Heart left ventricle (tissue), 16 donors: ENCODE data around the gene ASAP3. TPM values are rescaled to one million over a fixed set of nuclear protein-coding genes. Genes with fewer than 3 reads are reported as not detected.
A peak's percentile ranks its signal among the peaks of the same experiment; 100 is the strongest.

Experiments used
- ATAC-seq, 4 donors: fragments of 200-7000 bp; cut with Tn5 transposase; one replicate each; pipeline ENCODE4 v1.9.1; 2020 to 2022; ENCODE audit warnings: moderate library complexity in 4 of 4, mild to moderate bottlenecking in 3 of 4, moderate number of reproducible peaks in 1 of 4
- DNase-seq, 5 donors: peaks; one replicate each; pipeline ENCODE4 v3.0.0-alpha.2; 2020
- H3K27ac ChIP-seq, 12 donors: fragments of 200-600 bp; sonication (generic) in 4 of 12; one replicate each; pipeline versions ENCODE4 v1.5.0 to v1.8.0; 2016 to 2022; ENCODE audit warnings: mild to moderate bottlenecking in 2 of 12
- H3K27me3 ChIP-seq, 9 donors: fragments of 200-600 bp; sonication (generic) in 2 of 9; one replicate each; pipeline versions ENCODE4 v1.5.1 to v1.8.0; 2016 to 2022; ENCODE audit warnings: mild to moderate bottlenecking in 3 of 9
- H3K36me3 ChIP-seq, 9 donors: fragments of 200-600 bp; sonication (generic) in 2 of 9; one replicate each; pipeline versions ENCODE4 v1.5.0 to v1.8.0; 2018 to 2022; ENCODE audit warnings: mild to moderate bottlenecking in 2 of 9
- H3K4me1 ChIP-seq, 12 donors: fragments of 200-600 bp; sonication (generic) in 4 of 12; one replicate each; pipeline versions ENCODE4 v1.5.0 to v1.8.0; 2016 to 2022; ENCODE audit warnings: mild to moderate bottlenecking in 3 of 12
- H3K4me3 ChIP-seq, 12 donors: fragments of 200-600 bp; sonication (generic) in 4 of 12; one replicate each; pipeline versions ENCODE4 v1.5.0 to v1.8.0; 2017 to 2022; ENCODE audit warnings: mild to moderate bottlenecking in 9 of 12, moderate library complexity in 4 of 12
- H3K9me3 ChIP-seq, 12 donors: fragments of 200-600 bp; sonication (generic) in 4 of 12; one replicate each; pipeline versions ENCODE4 v1.5.0 to v1.8.0; 2016 to 2022; ENCODE audit warnings: mild to moderate bottlenecking in 1 of 12
- POLR2A ChIP-seq, 2 donors: fragments of 450-650 bp; IDR thresholded peaks; one replicate each; pipeline ENCODE4 v1.6.1; 2017; ENCODE audit warnings: antibody characterized with exemption in 2 of 2, mild to moderate bottlenecking in 2 of 2, moderate library complexity in 2 of 2
- WGBS, 4 donors: extraction: QIAGEN DNeasy Blood & Tissue Kit in 2 of 4; methylation state at CpG; one replicate each; pipeline versions ENCODE4 v1.1.5 to v1.1.7; 2013 to 2018; 5-methylcytosine and 5-hydroxymethylcytosine counted together
- intact Hi-C, 10 donors: fragments of 100-400 bp; cut with DNase I; formaldehyde crosslinking; loops; one replicate each; pipeline versions ENCODE4 v1.11.1 to v1.14.2; 2022
- long read RNA-seq, 3 donors: library from polyadenylated mRNA; unstranded; transcript quantifications; one replicate each; pipeline ENCODE4 v2.0.0, GENCODE V29; 2020 to 2021
- polyA plus RNA-seq, 2 donors: library from polyadenylated mRNA; stranded (reverse); fragments of 200-250 nt; gene quantifications; one replicate each; pipeline ENCODE4 v1.2.3, GENCODE V29; 2013
- total RNA-seq, 9 donors: library from RNA; depleted of rRNA in 2 of 9; stranded (reverse); fragments of >200 nt in 2 of 9; fragmentation: NEBNext Ultra II Directional in 3 of 9; extraction: Animal tissue kit (Norgen Biotek cat#: 25700) in 3 of 9; gene quantifications; one replicate each; pipeline versions ENCODE4 v1.1.0 to v1.2.4, GENCODE V29; 2016 to 2023
- TF ChIP-seq, protein P1 (sequence below), 12 donors: fragments of 200-600 bp; sonication (generic) in 4 of 12; IDR thresholded peaks; one replicate each; pipeline versions ENCODE4 v1.5.0 to v1.8.0; 2018 to 2022; ENCODE audit warnings: antibody characterized with exemption in 12 of 12, mild to moderate bottlenecking in 5 of 12
- donor health status: ischemic (EF 13 %, LVEDD 7.1; RV severe dilation, severe dysfunction).
- donor health status: healthy with polysubstance abuse.
- donor health status: DM: no; HTN: yes; CAD: no.
- donor health status: DM: no; HTN: no; CAD: no.
- donor health status: ischemic (EF 25% LVEDD 6.9; RV normal size, moderate dysfunction).
- donor health status: ischemic (EF 25% LVEDD 5.7; RV mildly dilated, moderate dysfunction).
- donor health status: healthy.
- donor health status: DM: yes; HTN: yes; CAD: no.
- donor health status: ischemic (EF 35%, LVEDD 5.7; RV mildly dilated, moderate dysfunction).
- donor health status: nonischemic (EF 11% LVEDD 7.7; RV severe dilation, severe dysfunction).
- donor health status: DM: yes; HTN: yes; CAD: no.
- donor health status: PGD.
- donor health status: ischemic (EF 29% LVEDD 5.4; RV normal size, mild dysfunction).
- donor health status: nonischemic (EF 23%, LVEDD 6.1; RV moderate dilation, normal function).

The ASAP3 gene
- 10 to 100 TPM; 22.4 to 86.1 (median 35.8) TPM for total RNA-seq
- 10 to 100 TPM; 30.0 to 40.0 TPM for polyA plus RNA-seq
- long read RNA-seq, donor 1, full-length matches to known transcripts: 28 of 68 reads
- long read RNA-seq, donor 1, partial matches to known transcripts: 27 of 68 reads
- long read RNA-seq, donor 1, other reads (novel, unspliced or antisense): 13 of 68 reads
- long read RNA-seq, donor 2, full-length matches to known transcripts: 61 of 123 reads
- long read RNA-seq, donor 2, partial matches to known transcripts: 37 of 123 reads
- long read RNA-seq, donor 2, other reads (novel, unspliced or antisense): 25 of 123 reads
- long read RNA-seq, donor 3, full-length matches to known transcripts: 25 of 52 reads
- long read RNA-seq, donor 3, partial matches to known transcripts: 14 of 52 reads
- long read RNA-seq, donor 3, other reads (novel, unspliced or antisense): 13 of 52 reads

DNA sequence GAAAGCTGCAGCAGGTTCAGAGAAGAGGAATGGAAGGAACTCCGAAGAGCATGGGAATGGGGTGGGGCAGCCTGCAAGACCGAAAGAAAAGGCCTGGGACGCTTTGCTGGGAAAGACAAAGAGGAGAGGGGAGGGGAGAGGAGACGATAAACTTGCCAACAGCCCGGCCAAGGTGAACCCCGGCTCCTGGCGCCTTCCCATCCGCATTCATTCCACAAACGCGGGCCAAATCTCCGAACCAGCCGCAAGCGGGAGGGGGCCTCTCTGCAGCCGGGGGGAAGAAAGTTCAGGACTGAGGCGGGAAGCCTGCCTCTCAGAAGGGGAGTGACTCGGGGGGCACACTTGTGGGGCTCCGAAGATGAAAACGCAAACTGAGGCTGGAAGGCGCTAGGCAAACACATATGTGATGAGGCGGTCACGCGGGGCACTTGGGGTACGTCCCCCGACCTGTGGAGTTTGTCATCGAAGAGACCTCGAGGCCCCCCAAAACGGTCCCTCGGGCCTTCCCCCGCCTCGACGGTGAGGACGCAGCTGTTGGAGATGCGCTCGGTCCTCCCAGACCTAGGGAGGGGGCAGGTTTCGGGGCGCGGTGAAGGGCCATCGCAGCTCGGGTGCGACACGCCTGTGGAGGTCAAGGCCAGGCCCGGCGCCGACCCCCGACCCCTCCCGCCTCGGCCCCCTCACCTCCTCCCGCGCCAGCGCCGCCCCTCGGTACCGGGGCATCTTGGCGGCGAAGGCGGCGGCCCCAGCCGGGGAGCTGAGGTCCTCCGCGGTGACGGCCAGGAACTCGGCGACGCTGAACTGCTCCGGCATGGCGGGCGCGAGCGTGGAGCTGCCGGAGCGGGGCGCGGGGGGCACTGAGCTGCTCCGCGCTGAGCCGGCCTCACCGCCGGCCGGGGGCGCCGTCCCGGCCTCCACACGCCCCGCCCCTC, at the start of gene ASAP3:
ASAP3 (minus strand) TSS at position 859 of the 932 bp plus-strand sequence; CDS start at position 813, 46 bp downstream.
- H3K27ac ChIP-seq: peak within 1 kb of the TSS; percentile 71 to 98 (median 93)
- peaks cover 0 to 54% (median 32%) of the 10 kb centered on the region in 12 donors for H3K4me1 ChIP-seq
- WGBS, 4 donors: 1% methylated on average over 27 to 83 of the region's 84 CpGs
- DNase-seq (peak; percentile 68 to 78 (median 72)), ATAC-seq (peak in 2 of 4 donors; percentile 2 to 7)
- intact Hi-C loops: loop anchor here in 4 of 10 donors (1.0 to 10.0 kb wide), 7 partner anchors 61 to 141 kb away; partner anchors contain the start of genes HNRNPR (in 3 of the 4), TCEA3 (in 3 of the 4) and ZNF436 (in 2 of the 4)
- no peaks in the 10 kb centered on the region for H3K9me3 ChIP-seq
- peaks cover 0 to 18% (median 0%) of the 10 kb centered on the region in 9 donors for H3K27me3 ChIP-seq
- H3K4me3 ChIP-seq: peak within 1 kb of the TSS; percentile 81 to 100 (median 94)
- TF ChIP-seq POLR2A (IDR thresholded peaks at IDR 0.05): peak in 1 of 2 donors; percentile 66
- TF ChIP-seq, protein P1, sequence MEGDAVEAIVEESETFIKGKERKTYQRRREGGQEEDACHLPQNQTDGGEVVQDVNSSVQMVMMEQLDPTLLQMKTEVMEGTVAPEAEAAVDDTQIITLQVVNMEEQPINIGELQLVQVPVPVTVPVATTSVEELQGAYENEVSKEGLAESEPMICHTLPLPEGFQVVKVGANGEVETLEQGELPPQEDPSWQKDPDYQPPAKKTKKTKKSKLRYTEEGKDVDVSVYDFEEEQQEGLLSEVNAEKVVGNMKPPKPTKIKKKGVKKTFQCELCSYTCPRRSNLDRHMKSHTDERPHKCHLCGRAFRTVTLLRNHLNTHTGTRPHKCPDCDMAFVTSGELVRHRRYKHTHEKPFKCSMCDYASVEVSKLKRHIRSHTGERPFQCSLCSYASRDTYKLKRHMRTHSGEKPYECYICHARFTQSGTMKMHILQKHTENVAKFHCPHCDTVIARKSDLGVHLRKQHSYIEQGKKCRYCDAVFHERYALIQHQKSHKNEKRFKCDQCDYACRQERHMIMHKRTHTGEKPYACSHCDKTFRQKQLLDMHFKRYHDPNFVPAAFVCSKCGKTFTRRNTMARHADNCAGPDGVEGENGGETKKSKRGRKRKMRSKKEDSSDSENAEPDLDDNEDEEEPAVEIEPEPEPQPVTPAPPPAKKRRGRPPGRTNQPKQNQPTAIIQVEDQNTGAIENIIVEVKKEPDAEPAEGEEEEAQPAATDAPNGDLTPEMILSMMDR (IDR thresholded peaks at IDR 0.05): peak in 7 of 12 donors; percentile 20 to 56 (median 37)
- H3K36me3 ChIP-seq: no peaks in the 10 kb centered on the region

DNA sequence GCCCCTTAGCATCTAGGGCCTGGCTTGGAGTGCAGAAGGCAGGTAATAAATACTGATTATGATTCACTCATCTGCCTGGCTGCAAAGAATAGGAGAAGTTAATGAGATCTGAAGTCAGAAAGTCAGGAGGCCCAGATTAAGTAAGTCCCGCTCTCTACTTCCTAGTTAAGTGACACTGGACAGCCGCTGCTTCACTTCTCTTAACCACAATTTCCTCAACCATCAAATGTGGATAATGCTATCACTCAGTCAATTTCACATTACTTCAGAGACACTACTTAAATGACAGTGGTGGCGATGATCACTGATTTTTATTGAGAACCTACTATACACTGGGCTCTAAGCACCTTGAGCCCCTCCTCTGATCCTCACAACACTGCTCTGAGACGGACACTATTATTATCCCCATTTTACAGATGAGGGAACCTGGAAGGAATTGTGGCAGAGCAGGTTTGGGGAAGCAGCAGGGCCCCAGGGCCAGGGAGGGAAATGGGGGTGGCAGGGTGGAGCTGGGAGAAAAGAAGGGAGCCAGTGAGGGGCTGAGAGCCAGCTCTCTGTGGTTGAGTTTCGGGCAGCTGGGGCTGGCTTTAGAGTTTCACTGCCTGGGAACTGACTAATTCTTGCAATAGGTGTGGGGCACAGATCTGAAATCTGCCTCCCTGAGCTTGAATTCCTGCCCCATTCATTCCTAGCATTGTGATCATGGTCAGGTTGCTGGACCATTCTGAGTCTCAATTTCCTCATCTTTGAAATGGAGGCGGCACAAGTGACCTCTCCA, 49.5 kb upstream of the ASAP3 start:
- 85 to 91% (median 89%) methylated on average over 6 of the region's 6 CpGs for WGBS, 4 donors
- Histone ChIP-seq H3K4me1 (peaks cover 7 to 57% (median 18%) of the 10 kb centered on the region in 12 donors), H3K36me3 (no peaks in the 10 kb centered on the region), H3K27ac (peak overlapping the region in 1 of 12 donors; percentile 73), H3K4me3 (no peak overlapping the region), H3K9me3 (no peaks in the 10 kb centered on the region), H3K27me3 (peaks cover 0 to 14% (median 0%) of the 10 kb centered on the region in 9 donors)
- DNase-seq (no peak), ATAC-seq (peak in 1 of 4 donors; percentile 27)
- TF ChIP-seq, protein P1 (IDR thresholded peaks at IDR 0.05): no peak
- no peak for TF ChIP-seq POLR2A (IDR thresholded peaks at IDR 0.05)
- intact Hi-C loops: loop anchor here in 3 of 10 donors (2.0 to 10.0 kb wide), 4 partner anchors 35 to 239 kb away; partner anchors contain the start of gene HNRNPR (in 1 of the 3)

DNA sequence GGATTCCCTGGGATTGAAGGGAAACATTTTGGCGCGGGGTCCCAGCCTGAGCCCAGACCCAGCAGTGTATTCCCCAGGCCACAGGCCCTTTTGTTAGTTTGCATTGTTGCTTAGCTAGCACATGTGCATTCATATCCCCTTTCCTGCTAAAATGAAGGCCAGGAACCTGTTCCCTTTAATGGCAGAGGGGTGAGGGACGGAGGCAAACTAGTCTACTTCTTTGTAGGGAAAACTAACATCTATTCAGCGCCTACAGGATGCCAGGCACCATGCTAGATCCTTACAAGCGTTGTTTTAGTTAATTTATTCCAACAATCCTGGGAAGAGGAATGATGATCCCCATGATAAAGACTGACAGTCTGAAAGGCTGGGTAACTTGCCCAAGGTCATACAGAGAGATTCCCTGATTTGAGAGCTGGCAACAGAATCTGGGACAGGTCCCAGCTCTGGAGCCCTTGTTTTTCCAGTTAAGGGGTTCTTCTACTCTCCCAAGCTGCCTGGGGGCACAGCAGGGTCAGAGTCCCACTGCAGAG, 47.6 kb upstream of the ASAP3 start:
- TF ChIP-seq POLR2A (IDR thresholded peaks at IDR 0.05): peak in 1 of 2 donors; percentile 29
- TF ChIP-seq, protein P1 (IDR thresholded peaks at IDR 0.05): no peak
- H3K36me3 ChIP-seq: no peaks in the 10 kb centered on the region
- peaks cover 0 to 14% (median 0%) of the 10 kb centered on the region in 9 donors for H3K27me3 ChIP-seq
- DNase-seq (no peak), ATAC-seq (no peak)
- H3K4me1 ChIP-seq: peaks cover 7 to 74% (median 25%) of the 10 kb centered on the region in 12 donors
- intact Hi-C loops: loop anchor here in 3 of 10 donors (2.0 to 10.0 kb wide), 4 partner anchors 33 to 237 kb away; partner anchors contain the start of gene HNRNPR (in 1 of the 3)
- H3K4me3 ChIP-seq: peak overlapping the region in 9 of 12 donors; percentile 49 to 74 (median 58)
- H3K9me3 ChIP-seq: no peaks in the 10 kb centered on the region
- 40 to 46% (median 42%) methylated on average over 5 of the region's 5 CpGs for WGBS, 4 donors
- peak overlapping the region in 3 of 12 donors; percentile 10 to 45 (median 24) for H3K27ac ChIP-seq
